Panc1 (cell line): ENCODE measurements around the gene ZNF76. TPM values are rescaled to one million over a fixed set of nuclear protein-coding genes. Genes with fewer than 3 reads are reported as not detected.

Source experiments
- ATAC-seq: fragments of 200-7000 bp; cut with Tn5 transposase; 2 replicates; pipeline ENCODE4 v1.9.1; 2020; ENCODE audit warnings: mild to moderate bottlenecking, moderate library complexity
- BruUV-seq: library from RNA; stranded (reverse); fragments of 400-500 nt; replicated peaks from 2 replicates; lab custom pipeline; 2021; lab: Mats Ljungman, UMichigan
- CTCF ChIA-PET: fragments of 300-600 bp; sonication (Branson Sonifier 250); formaldehyde crosslinking; loops from one replicate; lab custom pipeline; 2022; ENCODE audit warnings: antibody characterized with exemption; lab: Charles Lee
- POLR2A ChIA-PET: fragments of 300-600 bp; sonication (Branson Sonifier 250); formaldehyde crosslinking; loops from one replicate; lab custom pipeline; 2022; ENCODE audit warnings: antibody characterized with exemption; lab: Charles Lee
- DNase-seq: peaks from one replicate; pipeline ENCODE4 v3.0.0-alpha.2; 2010; ENCODE audit warnings: low read depth, low spot score
- H3K27ac ChIP-seq: 2 replicates; pipeline ENCODE4 v1.5.1; 2011; ENCODE audit warnings: mild to moderate bottlenecking, low read length, inconsistent platforms
- H3K27me3 ChIP-seq: fragments of 200-500 bp; sonication (Bioruptor generic); 2 replicates; pipeline ENCODE4 v1.6.0; 2014; ENCODE audit warnings: low read length, inconsistent platforms; ENCODE audit not compliant: control insufficient read depth, insufficient read depth
- H3K36me3 ChIP-seq: fragments of 200-500 bp; sonication (Bioruptor generic); 2 replicates; pipeline ENCODE4 v1.5.1; 2014; ENCODE audit warnings: inconsistent platforms, mild to moderate bottlenecking, low read length, moderate library complexity; ENCODE audit not compliant: control insufficient read depth, insufficient read depth
- H3K4me1 ChIP-seq: 2 replicates; pipeline ENCODE4 v1.5.1; 2011; ENCODE audit warnings: inconsistent platforms, mild to moderate bottlenecking, low read length, moderate library complexity; ENCODE audit not compliant: control insufficient read depth, insufficient read depth
- H3K4me3 ChIP-seq, 2 experiments: 2 replicates each; pipeline ENCODE4 v1.5.1; 2011 to 2012; ENCODE audit warnings: low read depth in 2 of 2, low read length in 2 of 2, mild to moderate bottlenecking in 2 of 2, inconsistent platforms in 1 of 2, moderate library complexity in 1 of 2
- H3K9me3 ChIP-seq: fragments of 200-500 bp; sonication (Bioruptor generic); 2 replicates; pipeline ENCODE4 v1.5.1; 2014; ENCODE audit warnings: low read depth, mild to moderate bottlenecking, inconsistent platforms, low read length, moderate library complexity; ENCODE audit not compliant: control insufficient read depth, insufficient read depth
- CTCF ChIP-seq: fragments of 450-650 bp; IDR thresholded peaks from 2 replicates; pipeline ENCODE4 v1.5.1; 2017; ENCODE audit warnings: mild to moderate bottlenecking
- POLR2AphosphoS5 ChIP-seq: IDR thresholded peaks from 2 replicates; pipeline ENCODE4 v1.6.1; 2012; ENCODE audit warnings: mild to moderate bottlenecking, low read depth, low read length, moderate library complexity
- SIN3A ChIP-seq: IDR thresholded peaks from 2 replicates; pipeline ENCODE4 v1.6.1; 2012; ENCODE audit warnings: low read depth, mild to moderate bottlenecking, low read length, moderate library complexity, borderline replicate concordance; ENCODE audit not compliant: insufficient read depth
- TCF7L2 ChIP-seq: IDR thresholded peaks from 2 replicates; pipeline ENCODE4 v1.6.1; 2011; ENCODE audit warnings: mild to moderate bottlenecking, low read depth, low read length, inconsistent platforms
- in situ Hi-C: cut with HindIII; loops from 2 replicates; pipeline ENCODE4 v1.10.0; 2016; ENCODE audit warnings: low sequenced_read_pairs, low pct_unique_long_range_greater_than_20kb
- intact Hi-C: fragments of 100-400 bp; cut with micrococcal nuclease; formaldehyde crosslinking; loops from one replicate; pipeline ENCODE4 v1.10.0; 2022; ENCODE audit not compliant: unreplicated experiment
- total RNA-seq: library from RNA; stranded (reverse); gene quantifications from one replicate; pipeline ENCODE4 v1.2.1, GENCODE V29; 2021; ENCODE audit not compliant: unreplicated experiment
- TF ChIP-seq, protein P1 (sequence below), 2 experiments: IDR thresholded peaks; 2 replicates each; pipeline ENCODE4 v1.6.1; 2011 to 2012; ENCODE audit warnings: low read depth in 2 of 2, control low read depth in 1 of 2, low read length in 1 of 2, mild to moderate bottlenecking in 1 of 2, moderate library complexity in 1 of 2; ENCODE audit not compliant: insufficient read depth in 1 of 2

Gene ZNF76
- total RNA-seq, 1 experiment from 2014 or later: 41.5 TPM

- Histone ChIP-seq H3K4me3 (no peak within 1 kb of the TSS), H3K4me1 (no peaks in the 10 kb centered on the region), H3K36me3 (peaks cover 2% of the 10 kb centered on the region; the same call in 1 of the 2 replicates), H3K27ac (no peak within 1 kb of the TSS), H3K27me3 (no peaks in the 10 kb centered on the region), H3K9me3 (no peaks in the 10 kb centered on the region)
- TF ChIP-seq TCF7L2: no peak
- peak; percentile 69; the same call in 1 of the 2 replicates for TF ChIP-seq CTCF
- in situ Hi-C loops (no loop called here), intact Hi-C loops (no loop called here)
- DNase-seq: peak; percentile 35
- peak; percentile 78 for ATAC-seq
- POLR2A ChIA-PET: interaction anchor here (0.6 kb wide), 1 partner anchor 477 kb away, joined by 3 read pairs; no protein-coding TSS in a partner anchor
- no TSS peak for BruUV-seq
- CTCF ChIA-PET: interaction anchor here (0.9 kb wide), 1 partner anchor 30 kb away, joined by 4 read pairs; no protein-coding TSS in a partner anchor
These were observed 38.3 kb downstream of the ZNF76 start, which contains the start of gene DEF6 for GRCh38 chr6:35297601-35298481. TSS of gene DEF6 (plus strand) at chr6:35297818. CDS start at chr6:35297857, 39 bp downstream.

DNA sequence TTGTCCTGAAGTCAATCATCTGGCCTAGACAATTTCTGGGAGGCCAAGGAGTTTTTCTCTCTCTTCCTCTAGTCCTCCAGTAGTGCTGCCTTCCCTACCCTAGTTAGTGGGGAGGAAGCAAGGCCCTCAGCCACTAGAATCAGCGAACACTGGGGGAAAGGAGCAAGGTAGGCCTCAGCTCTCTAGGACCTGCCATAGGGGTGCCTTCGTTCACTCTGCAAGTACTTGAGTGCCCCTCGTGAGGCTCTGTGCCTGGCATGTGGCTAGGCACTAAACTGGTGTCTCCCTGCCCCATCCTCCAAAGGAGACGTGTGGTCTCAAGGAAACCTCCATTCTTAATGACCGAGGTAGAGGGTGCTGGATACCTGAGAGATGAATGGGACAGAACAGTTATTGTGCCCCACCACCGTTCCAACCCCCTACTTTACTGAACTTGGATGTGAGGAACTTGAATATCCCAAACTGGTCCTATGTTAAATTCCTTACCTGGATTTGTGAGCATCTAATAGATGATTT lies 39.1 kb downstream of the ZNF76 start:
- ChIA-PET CTCF (no interaction called here), POLR2A (no interaction called here)
- DNase-seq (no peak), ATAC-seq (no peak)
- peaks cover 2% of the 10 kb centered on the region; the same call in 1 of the 2 replicates for H3K36me3 ChIP-seq
- no peaks in the 10 kb centered on the region for H3K27me3 ChIP-seq
- H3K4me3 ChIP-seq: no peak overlapping the region
- TF ChIP-seq SIN3A (no peak), CTCF (no peak), POLR2AphosphoS5 (no peak), TCF7L2 (no peak)
- TF ChIP-seq, protein P1, sequence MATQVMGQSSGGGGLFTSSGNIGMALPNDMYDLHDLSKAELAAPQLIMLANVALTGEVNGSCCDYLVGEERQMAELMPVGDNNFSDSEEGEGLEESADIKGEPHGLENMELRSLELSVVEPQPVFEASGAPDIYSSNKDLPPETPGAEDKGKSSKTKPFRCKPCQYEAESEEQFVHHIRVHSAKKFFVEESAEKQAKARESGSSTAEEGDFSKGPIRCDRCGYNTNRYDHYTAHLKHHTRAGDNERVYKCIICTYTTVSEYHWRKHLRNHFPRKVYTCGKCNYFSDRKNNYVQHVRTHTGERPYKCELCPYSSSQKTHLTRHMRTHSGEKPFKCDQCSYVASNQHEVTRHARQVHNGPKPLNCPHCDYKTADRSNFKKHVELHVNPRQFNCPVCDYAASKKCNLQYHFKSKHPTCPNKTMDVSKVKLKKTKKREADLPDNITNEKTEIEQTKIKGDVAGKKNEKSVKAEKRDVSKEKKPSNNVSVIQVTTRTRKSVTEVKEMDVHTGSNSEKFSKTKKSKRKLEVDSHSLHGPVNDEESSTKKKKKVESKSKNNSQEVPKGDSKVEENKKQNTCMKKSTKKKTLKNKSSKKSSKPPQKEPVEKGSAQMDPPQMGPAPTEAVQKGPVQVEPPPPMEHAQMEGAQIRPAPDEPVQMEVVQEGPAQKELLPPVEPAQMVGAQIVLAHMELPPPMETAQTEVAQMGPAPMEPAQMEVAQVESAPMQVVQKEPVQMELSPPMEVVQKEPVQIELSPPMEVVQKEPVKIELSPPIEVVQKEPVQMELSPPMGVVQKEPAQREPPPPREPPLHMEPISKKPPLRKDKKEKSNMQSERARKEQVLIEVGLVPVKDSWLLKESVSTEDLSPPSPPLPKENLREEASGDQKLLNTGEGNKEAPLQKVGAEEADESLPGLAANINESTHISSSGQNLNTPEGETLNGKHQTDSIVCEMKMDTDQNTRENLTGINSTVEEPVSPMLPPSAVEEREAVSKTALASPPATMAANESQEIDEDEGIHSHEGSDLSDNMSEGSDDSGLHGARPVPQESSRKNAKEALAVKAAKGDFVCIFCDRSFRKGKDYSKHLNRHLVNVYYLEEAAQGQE (IDR thresholded peaks at IDR 0.05; ENCODE audit: insufficient read depth in 1 of 2, low read depth in 2 of 2, low read length in 1 of 2): no peak
- H3K27ac ChIP-seq: no peak overlapping the region
- in situ Hi-C loops (no loop called here), intact Hi-C loops (no loop called here)
- no TSS peak for BruUV-seq
- H3K4me1 ChIP-seq: no peaks in the 10 kb centered on the region
- no peaks in the 10 kb centered on the region for H3K9me3 ChIP-seq
